HCEC 1CT (cell line): ENCODE data around the gene SEMA5A.
A peak's percentile ranks its signal among the peaks of the same experiment; 100 is the strongest.

Experiments
- DNase-seq: peaks from one replicate; pipeline ENCODE4 v3.0.0-alpha.2; 2017

SEMA5A gene

GRCh38 chr5:9046756-9047481 lies 499.0 kb downstream of the SEMA5A start:
- DNase-seq: peak; percentile 96

GRCh38 chr5:9045946-9046345 lies 499.9 kb downstream of the SEMA5A start:
- no peak for DNase-seq

- no peak for DNase-seq
Measured at GRCh38 chr5:9042241-9042640, 503.6 kb downstream of the SEMA5A start.

- DNase-seq: no peak
Measured at GRCh38 chr5:9040475-9040874, 505.4 kb downstream of the SEMA5A start.

- DNase-seq: no peak
Measured at GRCh38 chr5:9037048-9037447, 508.8 kb downstream of the SEMA5A start.

GRCh38 chr5:9035346-9035745 lies 510.5 kb downstream of the SEMA5A start:
- no peak for DNase-seq

GRCh38 chr5:9034649-9035048 lies 511.2 kb downstream of the SEMA5A start:
- peak; percentile 63 for DNase-seq

GRCh38 chr5:9033524-9033923 lies 512.4 kb downstream of the SEMA5A start:
- no peak for DNase-seq

GRCh38 chr5:9025942-9026341 lies 519.9 kb downstream of the SEMA5A start:
- DNase-seq: no peak

GRCh38 chr5:9020996-9021395 lies 524.9 kb downstream of the SEMA5A start:
- DNase-seq: no peak

GRCh38 chr5:9015937-9016270 lies 530.0 kb downstream of the SEMA5A start:
- DNase-seq: no peak

GRCh38 chr5:9015260-9015936 lies 530.5 kb downstream of the SEMA5A start:
- peak; percentile 51 for DNase-seq

- no peak for DNase-seq
Measured at GRCh38 chr5:9013147-9013546, 532.7 kb downstream of the SEMA5A start.

GRCh38 chr5:9009931-9010651 lies 535.8 kb downstream of the SEMA5A start:
- no peak for DNase-seq

- DNase-seq: no peak
Measured at GRCh38 chr5:8997542-8998070, 548.3 kb downstream of the SEMA5A start.

- DNase-seq: peak; percentile 42
Measured at GRCh38 chr5:8993031-8993430, 552.8 kb downstream of the SEMA5A start.
